Astrocyte (in vitro differentiated cells and primary cell): Measurements from ENCODE around the gene CMTR1.

Experiments
- EZH2 ChIP-seq: IDR thresholded peaks from 2 replicates; pipeline ENCODE4 v1.6.1; 2012; ENCODE audit warnings: mild to moderate bottlenecking, low read length, inconsistent platforms; ENCODE audit not compliant: insufficient read depth
- TF ChIP-seq, protein P1 (sequence below): IDR thresholded peaks from 2 replicates; pipeline ENCODE4 v1.5.1; 2011; ENCODE audit warnings: low read depth, mild to moderate bottlenecking, inconsistent platforms, low read length, moderate library complexity; ENCODE audit not compliant: insufficient read depth

DNA sequence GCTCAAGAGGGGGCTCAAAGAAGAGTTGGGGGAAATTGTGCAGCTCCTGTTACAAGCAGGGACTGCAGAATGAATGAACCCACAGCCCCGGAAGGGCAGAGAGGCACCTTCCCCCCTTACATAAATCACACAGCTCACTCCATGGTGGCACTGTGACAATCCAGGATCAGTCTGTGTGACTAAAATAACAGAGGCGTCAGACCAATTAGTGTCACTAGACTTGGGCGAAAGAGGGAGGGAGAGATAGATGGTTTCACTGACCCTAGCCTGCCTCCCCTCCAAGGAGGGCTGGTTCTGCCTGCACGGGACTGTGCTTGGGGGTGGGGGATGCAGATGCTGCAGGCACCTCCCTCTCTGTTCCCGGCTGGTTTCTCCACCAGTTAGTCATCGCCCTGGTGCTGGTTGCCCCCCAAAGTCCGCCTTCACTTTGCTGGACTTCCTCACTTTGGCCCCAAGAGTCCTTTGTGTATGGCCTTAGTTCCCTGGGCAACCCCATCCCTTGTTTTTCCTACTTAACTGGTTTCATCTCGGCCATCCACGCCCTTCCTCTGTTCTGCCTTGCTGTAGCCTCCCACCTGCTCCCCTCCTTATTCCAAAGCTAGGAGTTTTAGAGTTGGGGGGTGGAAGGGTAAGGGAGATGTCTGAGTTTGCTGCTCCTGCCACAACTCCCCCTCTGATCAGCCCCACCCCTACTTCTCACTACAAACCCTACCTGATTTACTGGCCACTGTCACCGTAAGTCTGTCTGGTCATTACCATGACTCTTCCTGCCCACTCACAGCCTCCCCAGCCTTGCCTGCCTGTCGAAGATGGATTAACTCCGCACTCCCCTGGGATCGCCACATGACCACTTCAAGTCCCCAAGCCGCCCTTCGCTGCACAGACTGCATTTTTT, 48.9 kb downstream of the CMTR1 start:
- TF ChIP-seq, protein P1, sequence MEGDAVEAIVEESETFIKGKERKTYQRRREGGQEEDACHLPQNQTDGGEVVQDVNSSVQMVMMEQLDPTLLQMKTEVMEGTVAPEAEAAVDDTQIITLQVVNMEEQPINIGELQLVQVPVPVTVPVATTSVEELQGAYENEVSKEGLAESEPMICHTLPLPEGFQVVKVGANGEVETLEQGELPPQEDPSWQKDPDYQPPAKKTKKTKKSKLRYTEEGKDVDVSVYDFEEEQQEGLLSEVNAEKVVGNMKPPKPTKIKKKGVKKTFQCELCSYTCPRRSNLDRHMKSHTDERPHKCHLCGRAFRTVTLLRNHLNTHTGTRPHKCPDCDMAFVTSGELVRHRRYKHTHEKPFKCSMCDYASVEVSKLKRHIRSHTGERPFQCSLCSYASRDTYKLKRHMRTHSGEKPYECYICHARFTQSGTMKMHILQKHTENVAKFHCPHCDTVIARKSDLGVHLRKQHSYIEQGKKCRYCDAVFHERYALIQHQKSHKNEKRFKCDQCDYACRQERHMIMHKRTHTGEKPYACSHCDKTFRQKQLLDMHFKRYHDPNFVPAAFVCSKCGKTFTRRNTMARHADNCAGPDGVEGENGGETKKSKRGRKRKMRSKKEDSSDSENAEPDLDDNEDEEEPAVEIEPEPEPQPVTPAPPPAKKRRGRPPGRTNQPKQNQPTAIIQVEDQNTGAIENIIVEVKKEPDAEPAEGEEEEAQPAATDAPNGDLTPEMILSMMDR, result no peak
- TF ChIP-seq EZH2, result no peak
